BE2C (cell line): ENCODE data around the gene SH3GL2.
A peak's percentile ranks its signal among the peaks of the same experiment; 100 is the strongest.

Source experiments
- DNase-seq: peaks from one replicate; pipeline ENCODE4 v3.0.0-alpha.2; 2020
- H3K27me3 ChIP-seq: fragments of 250-450 bp; sonication (Bioruptor Pico); 2 replicates; pipeline ENCODE4 v1.5.1; 2020; ENCODE audit warnings: mild to moderate bottlenecking
- H3K36me3 ChIP-seq: fragments of 250-450 bp; sonication (Bioruptor Pico); 2 replicates; pipeline ENCODE4 v1.5.1; 2020; ENCODE audit warnings: mild to moderate bottlenecking
- H3K4me1 ChIP-seq: fragments of 250-450 bp; sonication (Bioruptor Pico); 2 replicates; pipeline ENCODE4 v1.5.1; 2020
- H3K4me3 ChIP-seq: 2 replicates; pipeline ENCODE4 v1.5.1; 2011; ENCODE audit warnings: low read depth, low read length
- H3K9me3 ChIP-seq: fragments of 250-450 bp; sonication (Bioruptor Pico); 2 replicates; pipeline ENCODE4 v1.5.1; 2020
- CTCF ChIP-seq: IDR thresholded peaks from 2 replicates; pipeline ENCODE4 v1.5.1; 2012; ENCODE audit warnings: mild to moderate bottlenecking, low read depth, low read length

SH3GL2 gene

GRCh38 chr9:17807613-17808282 lies 228.9 kb downstream of the SH3GL2 start:
- TF ChIP-seq CTCF: no peak
- DNase-seq: no peak
- Histone ChIP-seq H3K27me3 (peaks cover 8% of the 10 kb centered on the region; the same call in 1 of the 2 replicates), H3K4me3 (no peak overlapping the region), H3K36me3 (no peaks in the 10 kb centered on the region), H3K9me3 (no peaks in the 10 kb centered on the region), H3K4me1 (no peaks in the 10 kb centered on the region)

- Histone ChIP-seq H3K9me3 (no peaks in the 10 kb centered on the region), H3K36me3 (no peaks in the 10 kb centered on the region)
- no peak for TF ChIP-seq CTCF
Measured at GRCh38 chr9:17810317-17810716, 231.5 kb downstream of the SH3GL2 start.

GRCh38 chr9:17810728-17811571 lies 232.1 kb downstream of the SH3GL2 start:
- Histone ChIP-seq H3K9me3 (no peaks in the 10 kb centered on the region), H3K4me3 (no peak overlapping the region), H3K27me3 (peaks cover 8% of the 10 kb centered on the region; the same call in 1 of the 2 replicates), H3K4me1 (no peaks in the 10 kb centered on the region), H3K36me3 (no peaks in the 10 kb centered on the region)
- peak; percentile 56 for DNase-seq
- TF ChIP-seq CTCF: peak; percentile 90

More at GRCh38 chr9:17810317-17810716, 231.5 kb downstream of the SH3GL2 start:
- no peak for DNase-seq
- Histone ChIP-seq H3K27me3 (peaks cover 8% of the 10 kb centered on the region; the same call in 1 of the 2 replicates), H3K4me1 (no peaks in the 10 kb centered on the region), H3K4me3 (no peak overlapping the region)

GRCh38 chr9:17813798-17814197 lies 234.9 kb downstream of the SH3GL2 start:
- TF ChIP-seq CTCF: no peak
- H3K36me3 ChIP-seq: no peaks in the 10 kb centered on the region
- no peak for DNase-seq

GRCh38 chr9:17816431-17817027 lies 237.7 kb downstream of the SH3GL2 start:
- H3K27me3 ChIP-seq: no peaks in the 10 kb centered on the region
- no peak for TF ChIP-seq CTCF
- H3K9me3 ChIP-seq: no peaks in the 10 kb centered on the region
- DNase-seq: no peak
- no peak overlapping the region for H3K4me3 ChIP-seq
- H3K36me3 ChIP-seq: no peaks in the 10 kb centered on the region
- no peaks in the 10 kb centered on the region for H3K4me1 ChIP-seq

More at GRCh38 chr9:17813798-17814197, 234.9 kb downstream of the SH3GL2 start:
- H3K4me1 ChIP-seq: no peaks in the 10 kb centered on the region
- peaks cover 8% of the 10 kb centered on the region; the same call in 1 of the 2 replicates for H3K27me3 ChIP-seq
- no peak overlapping the region for H3K4me3 ChIP-seq
- no peaks in the 10 kb centered on the region for H3K9me3 ChIP-seq
